ENCODE results near the gene RNF217. TPM values are rescaled to one million over a fixed set of nuclear protein-coding genes. Genes with fewer than 3 reads are reported as not detected.
A peak's percentile ranks its signal among the peaks of the same experiment; 100 is the strongest.

Gene RNF217
- polyA plus RNA-seq, 1 donor (not counting 4 experiments of a cell fraction or from before 2014, with no cell fraction given): 44.0 TPM

DNA sequence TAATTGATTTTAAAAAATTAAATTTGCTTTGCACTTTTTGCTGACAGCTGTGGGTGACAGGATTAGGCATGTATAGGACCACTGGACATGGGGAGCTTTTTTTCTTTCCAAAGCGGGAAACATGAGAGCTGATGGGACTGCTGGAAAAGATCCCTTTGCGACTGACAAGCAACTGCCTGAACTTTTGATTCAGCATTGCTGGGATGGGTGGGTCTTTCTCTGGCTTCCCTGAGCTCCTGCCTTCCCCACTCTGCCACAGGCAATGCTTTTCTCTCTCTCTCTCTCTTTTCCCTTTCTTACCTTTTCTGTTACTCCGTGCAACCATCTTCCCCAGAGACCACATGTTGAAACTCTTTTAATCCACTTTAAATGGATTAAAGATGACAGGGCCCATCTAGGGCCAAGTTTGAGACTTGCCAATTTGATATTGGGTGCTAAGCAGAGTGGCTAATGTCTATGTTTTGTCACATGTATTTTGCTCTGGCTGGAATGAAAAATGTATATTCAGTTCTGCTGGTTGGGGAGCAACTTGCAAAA, 157.9 kb downstream of the RNF217 start:
- no peaks in the 10 kb centered on the region for H3K36me3 ChIP-seq (ENCODE audit: control insufficient read depth in 2 of 2, extremely low read depth in 1 of 2, insufficient read depth in 2 of 2, low read length in 2 of 2)
- H3K27ac ChIP-seq (ENCODE audit: control insufficient read depth, insufficient read depth, low read length): no peak overlapping the region
- no peaks in the 10 kb centered on the region for H3K79me2 ChIP-seq (ENCODE audit: control insufficient read depth, insufficient read depth, low read length)
- no peaks in the 10 kb centered on the region for H3K9me1 ChIP-seq (ENCODE audit: control insufficient read depth, extremely low read depth, insufficient read depth, low read length)
- no peak for FAIRE-seq
- H3K4me2 ChIP-seq (ENCODE audit: control insufficient read depth, extremely low read depth, insufficient read depth, low read depth, low read length): no peak overlapping the region
- no peaks in the 10 kb centered on the region for H3K9me3 ChIP-seq (ENCODE audit: control insufficient read depth, low read depth, low read length)
- no peak overlapping the region for H3K4me3 ChIP-seq (ENCODE audit: control insufficient read depth in 2 of 3, extremely low read depth in 1 of 3, insufficient read depth in 2 of 3, low read depth in 1 of 3, low read length in 3 of 3)
- no peak for DNase-seq (ENCODE audit: low read depth, low spot score)
- TF ChIP-seq, protein P1, sequence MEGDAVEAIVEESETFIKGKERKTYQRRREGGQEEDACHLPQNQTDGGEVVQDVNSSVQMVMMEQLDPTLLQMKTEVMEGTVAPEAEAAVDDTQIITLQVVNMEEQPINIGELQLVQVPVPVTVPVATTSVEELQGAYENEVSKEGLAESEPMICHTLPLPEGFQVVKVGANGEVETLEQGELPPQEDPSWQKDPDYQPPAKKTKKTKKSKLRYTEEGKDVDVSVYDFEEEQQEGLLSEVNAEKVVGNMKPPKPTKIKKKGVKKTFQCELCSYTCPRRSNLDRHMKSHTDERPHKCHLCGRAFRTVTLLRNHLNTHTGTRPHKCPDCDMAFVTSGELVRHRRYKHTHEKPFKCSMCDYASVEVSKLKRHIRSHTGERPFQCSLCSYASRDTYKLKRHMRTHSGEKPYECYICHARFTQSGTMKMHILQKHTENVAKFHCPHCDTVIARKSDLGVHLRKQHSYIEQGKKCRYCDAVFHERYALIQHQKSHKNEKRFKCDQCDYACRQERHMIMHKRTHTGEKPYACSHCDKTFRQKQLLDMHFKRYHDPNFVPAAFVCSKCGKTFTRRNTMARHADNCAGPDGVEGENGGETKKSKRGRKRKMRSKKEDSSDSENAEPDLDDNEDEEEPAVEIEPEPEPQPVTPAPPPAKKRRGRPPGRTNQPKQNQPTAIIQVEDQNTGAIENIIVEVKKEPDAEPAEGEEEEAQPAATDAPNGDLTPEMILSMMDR (optimal IDR thresholded peaks at IDR 0.05 in 1 of 3, IDR thresholded peaks at IDR 0.05 in 1 of 3, conservative IDR thresholded peaks at IDR 0.05 in 1 of 3; ENCODE audit: extremely low read depth in 1 of 3, insufficient read depth in 2 of 3, low read length in 3 of 3): no peak
- no peak for TF ChIP-seq EZH2 (IDR thresholded peaks at IDR 0.05; ENCODE audit: low read length)
- peaks cover 25% of the 10 kb centered on the region for H3K4me1 ChIP-seq (ENCODE audit: control insufficient read depth, extremely low read depth, insufficient read depth, low read length)
- H3K27me3 ChIP-seq (ENCODE audit: control insufficient read depth, extremely low read depth, insufficient read depth, low read length): no peaks in the 10 kb centered on the region
- no peak overlapping the region for H3K9ac ChIP-seq (ENCODE audit: control insufficient read depth, extremely low read depth, insufficient read depth, low read length)
- peak overlapping the region; percentile 22 for H2AFZ ChIP-seq (ENCODE audit: control insufficient read depth, low read length)
- no peaks in the 10 kb centered on the region for H4K20me1 ChIP-seq (ENCODE audit: control insufficient read depth, extremely low read depth, insufficient read depth, low read length)
- dilution Hi-C loops (cut with MboI; ENCODE audit: extremely low pct_ligation_motif_present, low sequenced_read_pairs): no loop called here

GRCh38 chr6:125121894-125122293, 159.7 kb downstream of the RNF217 start:
- no peak for FAIRE-seq
- DNase-seq (ENCODE audit: low read depth, low spot score): no peak
- Histone ChIP-seq H3K27ac (ENCODE audit: control insufficient read depth, insufficient read depth, low read length) (no peak overlapping the region), H3K9me3 (ENCODE audit: control insufficient read depth, low read depth, low read length) (no peaks in the 10 kb centered on the region), H3K4me1 (ENCODE audit: control insufficient read depth, extremely low read depth, insufficient read depth, low read length) (peaks cover 25% of the 10 kb centered on the region), H3K36me3 (ENCODE audit: control insufficient read depth in 2 of 2, extremely low read depth in 1 of 2, insufficient read depth in 2 of 2, low read length in 2 of 2) (no peaks in the 10 kb centered on the region), H3K9ac (ENCODE audit: control insufficient read depth, extremely low read depth, insufficient read depth, low read length) (no peak overlapping the region), H3K9me1 (ENCODE audit: control insufficient read depth, extremely low read depth, insufficient read depth, low read length) (no peaks in the 10 kb centered on the region), H3K27me3 (ENCODE audit: control insufficient read depth, extremely low read depth, insufficient read depth, low read length) (no peaks in the 10 kb centered on the region), H3K4me2 (ENCODE audit: control insufficient read depth, extremely low read depth, insufficient read depth, low read depth, low read length) (no peak overlapping the region), H3K4me3 (ENCODE audit: control insufficient read depth in 2 of 3, extremely low read depth in 1 of 3, insufficient read depth in 2 of 3, low read depth in 1 of 3, low read length in 3 of 3) (no peak overlapping the region), H2AFZ (ENCODE audit: control insufficient read depth, low read length) (no peak overlapping the region), H4K20me1 (ENCODE audit: control insufficient read depth, extremely low read depth, insufficient read depth, low read length) (no peaks in the 10 kb centered on the region), H3K79me2 (ENCODE audit: control insufficient read depth, insufficient read depth, low read length) (no peaks in the 10 kb centered on the region)
- dilution Hi-C loops (cut with MboI; ENCODE audit: extremely low pct_ligation_motif_present, low sequenced_read_pairs): no loop called here
- no peak for TF ChIP-seq EZH2 (IDR thresholded peaks at IDR 0.05; ENCODE audit: low read length)
- TF ChIP-seq, protein P1 (optimal IDR thresholded peaks at IDR 0.05 in 1 of 3, IDR thresholded peaks at IDR 0.05 in 1 of 3, conservative IDR thresholded peaks at IDR 0.05 in 1 of 3; ENCODE audit: extremely low read depth in 1 of 3, insufficient read depth in 2 of 3, low read length in 3 of 3): no peak
